Brain microvascular endothelial cell (primary cell): Measurements from ENCODE around the gene CHMP1A.
"Not testable (repeated sequence)": the region's sequence is repeated elsewhere in the genome, so short reads cannot be mapped to it uniquely, and the experiment has no call there.

Experiments
- DNase-seq: peaks from one replicate; pipeline ENCODE4 v3.0.0-alpha.2; 2020
- H3K27ac ChIP-seq: fragments of 250-450 bp; sonication (Bioruptor Pico); 2 replicates; pipeline ENCODE4 v1.5.1; 2020; ENCODE audit warnings: mild to moderate bottlenecking, moderate library complexity
- H3K27me3 ChIP-seq: fragments of 250-450 bp; sonication (Bioruptor Pico); replicated peaks from 2 replicates; pipeline ENCODE4 v1.5.1; 2020; ENCODE audit warnings: mild to moderate bottlenecking
- H3K36me3 ChIP-seq: fragments of 250-450 bp; sonication (Bioruptor Pico); replicated peaks from 2 replicates; pipeline ENCODE4 v1.5.1; 2020; ENCODE audit warnings: mild to moderate bottlenecking
- H3K4me3 ChIP-seq: 2 replicates; pipeline ENCODE4 v1.5.1; 2011; ENCODE audit warnings: low read depth, mild to moderate bottlenecking, control low read depth, low read length, moderate library complexity
- CTCF ChIP-seq: IDR thresholded peaks from 2 replicates; pipeline ENCODE4 v1.5.1; 2011; ENCODE audit warnings: low read depth, mild to moderate bottlenecking, moderate library complexity, low read length, control low read depth, inconsistent platforms; ENCODE audit errors: missing control alignments
- in situ Hi-C: cut with HindIII; loops from 2 replicates; pipeline ENCODE4 v1.10.0; 2017; ENCODE audit warnings: low sequenced_read_pairs, low pct_ligation_motif_present

CHMP1A gene

DNA sequence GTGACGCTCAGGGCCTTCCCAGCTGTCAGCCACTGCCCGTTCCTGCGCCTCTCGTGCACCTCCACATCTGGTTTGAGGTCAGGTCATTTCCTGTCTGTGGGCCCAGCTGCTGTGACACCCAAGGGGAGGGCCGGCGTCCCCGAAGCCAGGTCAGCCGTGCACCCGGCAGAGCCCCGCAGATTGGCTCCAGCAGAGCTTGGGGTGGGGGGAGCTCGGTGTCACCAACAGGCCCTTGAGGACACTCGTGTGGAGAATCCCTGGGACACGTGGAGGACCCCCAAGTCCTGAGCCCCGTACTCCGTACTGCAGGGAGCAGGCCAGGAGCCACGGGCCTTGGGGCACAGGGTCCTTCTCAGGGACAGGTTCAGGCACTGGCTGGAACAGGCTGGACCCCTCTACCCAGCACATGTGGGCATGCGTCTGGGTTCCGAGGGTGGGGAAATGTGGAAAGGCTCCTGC, 39.2 kb upstream of the CHMP1A start:
- in situ Hi-C loops, result no loop called here
- DNase-seq, result no peak
- TF ChIP-seq CTCF, result no peak
- peaks cover 36% of the 10 kb centered on the region for H3K36me3 ChIP-seq
- no peak overlapping the region for H3K27ac ChIP-seq
- H3K4me3 ChIP-seq, result no peak overlapping the region
- H3K27me3 ChIP-seq, result no peaks in the 10 kb centered on the region

GRCh38 chr16:89695875-89696669, 38.6 kb upstream of the CHMP1A start:
- DNase-seq, result no peak
- Histone ChIP-seq H3K36me3 (peaks cover 42% of the 10 kb centered on the region), H3K4me3 (no peak overlapping the region), H3K27ac (no peak overlapping the region), H3K27me3 (no peaks in the 10 kb centered on the region)
- in situ Hi-C loops, result no loop called here
- TF ChIP-seq CTCF, result no peak

DNA sequence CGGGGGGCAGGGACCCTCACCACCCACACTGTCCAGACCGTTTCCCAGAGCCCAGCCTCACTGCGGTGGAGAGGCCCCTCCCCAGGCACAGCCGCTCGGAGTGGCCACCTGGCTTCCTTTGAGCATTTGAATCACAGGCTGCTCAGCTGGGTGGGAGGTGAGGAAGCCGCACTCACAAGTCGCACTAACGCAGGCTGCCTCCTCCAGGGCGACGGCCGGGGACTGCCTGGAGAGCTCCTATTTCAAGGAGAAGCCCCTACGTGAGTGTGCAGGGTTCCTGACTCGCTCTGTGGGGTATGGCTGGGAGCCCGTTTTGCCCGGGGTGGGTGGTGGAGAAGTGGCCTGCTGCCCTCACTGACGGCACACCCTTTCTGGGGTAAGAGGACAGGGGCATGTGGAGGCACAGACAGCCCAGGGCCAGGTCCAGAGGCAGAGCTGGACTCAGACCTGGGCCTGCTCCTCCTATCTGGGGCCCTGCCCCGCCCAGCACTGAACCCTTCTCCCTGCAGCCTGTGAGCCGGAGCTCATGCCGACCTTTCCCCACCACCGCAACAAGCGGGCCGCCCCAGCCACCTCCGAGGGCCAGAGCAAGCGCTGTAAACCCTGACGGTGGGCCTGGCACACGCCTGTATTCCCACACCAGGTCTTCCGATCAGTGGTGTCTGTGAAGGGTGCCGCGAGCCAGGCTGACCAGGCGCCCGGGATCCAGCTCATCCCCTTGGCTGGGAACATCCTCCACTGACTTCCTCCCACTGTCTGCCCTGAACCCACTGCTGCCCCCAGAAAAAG, 37.8 kb upstream of the CHMP1A start:
- no peaks in the 10 kb centered on the region for H3K27me3 ChIP-seq
- no peak overlapping the region for H3K4me3 ChIP-seq
- no peak overlapping the region for H3K27ac ChIP-seq
- TF ChIP-seq CTCF, result no peak
- peaks cover 48% of the 10 kb centered on the region for H3K36me3 ChIP-seq
- DNase-seq, result no peak
- in situ Hi-C loops, result no loop called here

DNA sequence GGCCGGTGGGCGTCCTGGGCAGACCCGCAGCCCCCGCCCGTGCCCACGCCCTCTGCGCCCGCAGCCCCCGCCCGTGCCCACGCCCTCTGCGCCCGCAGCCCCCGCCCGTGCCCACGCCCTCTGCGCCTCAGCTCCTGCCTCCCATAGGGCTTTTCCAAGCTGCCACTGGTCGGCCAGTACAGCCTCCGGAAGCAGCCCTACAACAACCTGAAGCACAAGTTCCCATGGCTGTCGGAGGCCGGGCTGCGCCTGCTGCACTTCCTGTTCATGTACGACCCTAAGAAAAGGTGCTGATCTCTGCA, 37.2 kb upstream of the CHMP1A start:
- DNase-seq, H3K27ac ChIP-seq, H3K27me3 ChIP-seq, H3K4me3 ChIP-seq, in situ Hi-C loops: not testable (repeated sequence)
- H3K36me3 ChIP-seq, result peaks cover 49% of the 10 kb centered on the region

GRCh38 chr16:89693931-89694783, 36.6 kb upstream of the CHMP1A start:
- no peak for DNase-seq
- TF ChIP-seq CTCF, result no peak
- in situ Hi-C loops, result no loop called here

DNA sequence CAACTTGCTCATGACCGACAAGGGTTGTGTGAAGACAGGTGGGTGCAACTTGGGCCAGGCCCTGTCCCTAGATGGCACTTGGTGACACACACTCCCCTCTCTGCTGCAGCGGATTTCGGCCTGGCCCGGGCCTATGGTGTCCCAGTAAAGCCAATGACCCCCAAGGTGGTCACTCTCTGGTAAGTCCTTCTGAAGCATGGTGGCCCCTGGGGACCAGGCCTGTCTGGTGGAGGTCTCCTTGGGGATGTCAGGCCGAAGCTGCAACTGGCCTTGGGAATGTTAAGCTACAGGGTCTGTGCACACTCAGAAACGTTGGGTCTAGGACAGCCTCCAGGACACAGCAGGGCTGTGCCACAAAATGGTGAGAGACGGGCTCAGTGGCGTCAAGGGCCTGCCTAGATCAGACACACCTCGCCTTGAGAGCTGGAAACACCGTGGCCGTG, 35.8 kb upstream of the CHMP1A start:
- in situ Hi-C loops, result no loop called here
- H3K27me3 ChIP-seq, result no peaks in the 10 kb centered on the region
- no peak overlapping the region for H3K27ac ChIP-seq
- H3K36me3 ChIP-seq, result peaks cover 56% of the 10 kb centered on the region
- no peak overlapping the region for H3K4me3 ChIP-seq
- TF ChIP-seq CTCF, result no peak
- no peak for DNase-seq

More at GRCh38 chr16:89693931-89694783, 36.6 kb upstream of the CHMP1A start:
- H3K27me3 ChIP-seq, result no peaks in the 10 kb centered on the region
- H3K27ac ChIP-seq, result no peak overlapping the region
- H3K36me3 ChIP-seq, result peaks cover 54% of the 10 kb centered on the region
- H3K4me3 ChIP-seq, result no peak overlapping the region
